H9 (cell line): ENCODE results near the gene CHST15. TPM values are rescaled to one million over a fixed set of nuclear protein-coding genes. Genes with fewer than 3 reads are reported as not detected.

Experiments
- DNase-seq: peaks from one replicate; pipeline ENCODE4 v3.0.0-alpha.2; 2017
- H2AFZ ChIP-seq: one replicate; pipeline ENCODE4 v1.6.1; 2013; ENCODE audit warnings: mild to moderate bottlenecking, low read length, control low read depth, moderate library complexity
- H2AK5ac ChIP-seq: 2 replicates; pipeline ENCODE4 v1.6.1; 2013; ENCODE audit warnings: low read length, control low read depth, mixed read lengths; ENCODE audit not compliant: insufficient read length
- H2BK120ac ChIP-seq: one replicate; pipeline ENCODE4 v1.6.1; 2013; ENCODE audit warnings: low read depth, mild to moderate bottlenecking, low read length, control low read depth, inconsistent platforms; ENCODE audit not compliant: poor library complexity, severe bottlenecking
- H2BK12ac ChIP-seq: 2 replicates; pipeline ENCODE4 v1.6.1; 2013; ENCODE audit warnings: low read length, control low read depth, mixed read lengths, low read depth; ENCODE audit not compliant: insufficient read length
- H2BK15ac ChIP-seq: 2 replicates; pipeline ENCODE4 v1.6.1; 2013; ENCODE audit warnings: low read depth, low read length, control low read depth
- H2BK20ac ChIP-seq: one replicate; pipeline ENCODE4 v1.6.1; 2013; ENCODE audit warnings: low read depth, mild to moderate bottlenecking, low read length, control low read depth, inconsistent platforms; ENCODE audit not compliant: poor library complexity, severe bottlenecking
- H2BK5ac ChIP-seq: 2 replicates; pipeline ENCODE4 v1.6.1; 2013; ENCODE audit warnings: low read length, control low read depth, mixed read lengths; ENCODE audit not compliant: insufficient read length
- H3K14ac ChIP-seq: 2 replicates; pipeline ENCODE4 v1.6.1; 2013; ENCODE audit warnings: low read length, control low read depth; ENCODE audit not compliant: insufficient read depth
- H3K18ac ChIP-seq: 2 replicates; pipeline ENCODE4 v1.6.1; 2013; ENCODE audit warnings: low read depth, mild to moderate bottlenecking, mixed read lengths, low read length, control low read depth; ENCODE audit not compliant: insufficient read length
- H3K23ac ChIP-seq: 2 replicates; pipeline ENCODE4 v1.6.1; 2013; ENCODE audit warnings: low read length, control low read depth, mixed read lengths, low read depth; ENCODE audit not compliant: insufficient read length
- H3K23me2 ChIP-seq: 2 replicates; pipeline ENCODE4 v1.6.1; 2013; ENCODE audit warnings: low read depth, mild to moderate bottlenecking, mixed read lengths, low read length, control low read depth; ENCODE audit not compliant: insufficient read length, poor library complexity, severe bottlenecking
- H3K27ac ChIP-seq: 2 replicates; pipeline ENCODE4 v1.5.1; 2013; ENCODE audit warnings: low read length, control low read depth, mixed read lengths, low read depth; ENCODE audit not compliant: insufficient read length
- H3K27me3 ChIP-seq: 2 replicates; pipeline ENCODE4 v1.6.1; 2013; ENCODE audit warnings: low read length, control low read depth, inconsistent platforms; ENCODE audit not compliant: insufficient read depth
- H3K4ac ChIP-seq: 2 replicates; pipeline ENCODE4 v1.6.1; 2013; ENCODE audit warnings: low read depth, mild to moderate bottlenecking, control low read depth, inconsistent platforms, low read length, moderate library complexity
- H3K4me1 ChIP-seq: 2 replicates; pipeline ENCODE4 v1.6.1; 2013; ENCODE audit warnings: low read length, control low read depth, inconsistent platforms; ENCODE audit not compliant: insufficient read depth
- H3K4me2 ChIP-seq: 2 replicates; pipeline ENCODE4 v1.6.1; 2013; ENCODE audit warnings: low read length, control low read depth, mixed read lengths; ENCODE audit not compliant: insufficient read length, insufficient read depth
- H3K56ac ChIP-seq: 2 replicates; pipeline ENCODE4 v1.6.1; 2013; ENCODE audit warnings: low read depth, mild to moderate bottlenecking, mixed read lengths, low read length, control low read depth; ENCODE audit not compliant: insufficient read length
- H3K79me1 ChIP-seq: 2 replicates; pipeline ENCODE4 v1.6.1; 2013; ENCODE audit warnings: low read depth, mild to moderate bottlenecking, moderate library complexity, low read length, control low read depth, inconsistent platforms; ENCODE audit not compliant: insufficient read depth, poor library complexity, severe bottlenecking
- H3K79me2 ChIP-seq: 2 replicates; pipeline ENCODE4 v1.6.1; 2013; ENCODE audit warnings: low read length, control low read depth, inconsistent platforms; ENCODE audit not compliant: insufficient read depth
- H3K9ac ChIP-seq: 2 replicates; pipeline ENCODE4 v1.6.1; 2013; ENCODE audit warnings: low read length, control low read depth, mixed read lengths; ENCODE audit not compliant: insufficient read length; ENCODE audit errors: extremely low read depth
- H3K9me3 ChIP-seq: one replicate; pipeline ENCODE4 v1.6.1; 2013; ENCODE audit warnings: low read depth, low read length, inconsistent platforms; ENCODE audit not compliant: control insufficient read depth
- H3T11ph ChIP-seq: one replicate; pipeline ENCODE4 v1.6.1; 2013; ENCODE audit warnings: mild to moderate bottlenecking, low read length, control low read depth, inconsistent platforms
- H4K20me1 ChIP-seq: one replicate; pipeline ENCODE4 v1.6.1; 2013; ENCODE audit not compliant: control insufficient read depth, insufficient read length, insufficient read depth
- H4K5ac ChIP-seq: 2 replicates; pipeline ENCODE4 v1.6.1; 2013; ENCODE audit warnings: low read depth, mild to moderate bottlenecking, mixed read lengths, low read length, control low read depth; ENCODE audit not compliant: insufficient read length
- H4K8ac ChIP-seq: replicated peaks from 2 replicates; pipeline ENCODE4 v1.6.1; 2013; ENCODE audit warnings: low read length, control low read depth, mixed read lengths, low read depth; ENCODE audit not compliant: insufficient read length
- H4K91ac ChIP-seq: 2 replicates; pipeline ENCODE4 v1.6.1; 2013; ENCODE audit warnings: low read depth, mild to moderate bottlenecking, moderate library complexity, mixed read lengths, low read length, control low read depth; ENCODE audit not compliant: insufficient read length
- H3K27ac Mint-ChIP-seq, 3 experiments: 2 replicates in 2 of 3; 3 replicates in 1 of 3; pipeline ENCODE4 v1.8.0; 2020 to 2021; ENCODE audit warnings: mixed read lengths in 3 of 3, mild to moderate bottlenecking in 1 of 3, moderate library complexity in 1 of 3
- H3K27me3 Mint-ChIP-seq: 2 replicates; pipeline ENCODE4 v1.8.0; 2021; ENCODE audit warnings: low read depth, mild to moderate bottlenecking, moderate library complexity, mixed read lengths
- H3K36me3 Mint-ChIP-seq, 3 experiments: 2 replicates in 2 of 3; 3 replicates in 1 of 3; pipeline ENCODE4 v1.8.0; 2020 to 2021; ENCODE audit warnings: low read depth in 3 of 3, mixed read lengths in 3 of 3; ENCODE audit not compliant: insufficient read depth in 1 of 3
- H3K4me1 Mint-ChIP-seq, 2 experiments: 2 replicates each; pipeline ENCODE4 v1.8.0; 2020; ENCODE audit warnings: mixed read lengths in 2 of 2
- H3K4me3 Mint-ChIP-seq, 2 experiments: 2 replicates in 1 of 2; 3 replicates in 1 of 2; pipeline ENCODE4 v1.8.0; 2020 to 2021; ENCODE audit warnings: mild to moderate bottlenecking in 2 of 2, mixed read lengths in 2 of 2, moderate library complexity in 1 of 2
- H3K9me3 Mint-ChIP-seq, 2 experiments: 2 replicates in 1 of 2; 3 replicates in 1 of 2; pipeline ENCODE4 v1.8.0; 2020; ENCODE audit warnings: mild to moderate bottlenecking in 2 of 2, mixed read lengths in 2 of 2, moderate library complexity in 1 of 2
- WGBS: extraction: QIAGEN DNeasy Blood & Tissue Kit; methylation state at CpG from one replicate; pipeline ENCODE4 v1.1.7; 2013; ENCODE audit warnings: missing lambda C conversion rate, low lambda C conversion rate, mixed read lengths; ENCODE audit not compliant: insufficient read length; ENCODE audit errors: extremely low coverage; 5-methylcytosine and 5-hydroxymethylcytosine counted together
- total RNA-seq: library from RNA; stranded (reverse); gene quantifications from 2 replicates; pipeline ENCODE4 v1.2.1, GENCODE V29; 2021
- TF ChIP-seq, protein P1 (sequence below): fragments of 200-600 bp; sonication (generic); conservative IDR thresholded peaks from 3 replicates; pipeline ENCODE4 v1.8.0; 2021; ENCODE audit warnings: antibody characterized with exemption, mild to moderate bottlenecking

The CHST15 gene
- total RNA-seq, 1 experiment from 2014 or later: 8.7 TPM

DNA sequence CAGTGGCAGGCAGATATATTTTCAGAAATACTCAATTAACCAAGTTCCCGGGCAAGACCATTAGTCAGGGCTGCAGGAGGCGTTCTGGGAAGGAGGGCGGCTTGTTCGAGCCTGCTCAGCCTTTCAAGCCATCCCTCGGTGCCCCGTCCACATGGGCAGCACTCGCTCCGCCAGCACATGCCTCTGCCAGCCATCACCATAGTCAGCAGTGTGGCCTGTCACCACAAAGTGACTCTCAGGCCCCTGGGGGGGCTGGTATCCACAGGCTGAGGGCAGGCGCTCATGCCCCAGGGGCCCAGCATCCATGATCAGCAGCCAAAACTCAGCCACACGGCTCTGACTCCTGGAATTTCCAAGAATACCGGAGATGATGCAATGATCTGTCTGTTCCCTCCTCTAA, 81.9 kb downstream of the CHST15 start:
- Mint-ChIP-seq H3K36me3 (peaks cover 30 to 39% (median 30%) of the 10 kb centered on the region in 3 experiments), H3K4me3 (no peak overlapping the region), H3K27me3 (peaks cover 2% of the 10 kb centered on the region), H3K27ac (no peak overlapping the region), H3K4me1 (peaks cover 21 to 30% of the 10 kb centered on the region in 2 experiments), H3K9me3 (peaks cover 9 to 15% of the 10 kb centered on the region in 2 experiments; a peak in 4 of 5 replicates)
- Histone ChIP-seq H3K9me3 (no peaks in the 10 kb centered on the region), H3K79me1 (no peaks in the 10 kb centered on the region), H3K23me2 (no peaks in the 10 kb centered on the region), H3K23ac (no peak overlapping the region), H3K79me2 (no peaks in the 10 kb centered on the region), H2AK5ac (no peak overlapping the region), H3K9ac (no peak overlapping the region), H3K27ac (no peak overlapping the region), H3K18ac (peak overlapping the region; percentile 44), H2BK120ac (no peak overlapping the region), H4K8ac (no peak overlapping the region), H3K56ac (no peak overlapping the region), H4K91ac (no peak overlapping the region), H2BK5ac (no peak overlapping the region), H2AFZ (no peak overlapping the region), H3K4ac (no peak overlapping the region), H2BK20ac (no peak overlapping the region), H3K14ac (no peak overlapping the region), H2BK15ac (no peak overlapping the region), H2BK12ac (no peak overlapping the region), H4K5ac (no peak overlapping the region), H3K27me3 (no peaks in the 10 kb centered on the region), H3K4me1 (no peaks in the 10 kb centered on the region), H4K20me1 (no peaks in the 10 kb centered on the region), H3K4me2 (no peak overlapping the region), H3T11ph (no peak overlapping the region)
- no peak for DNase-seq
- TF ChIP-seq, protein P1, sequence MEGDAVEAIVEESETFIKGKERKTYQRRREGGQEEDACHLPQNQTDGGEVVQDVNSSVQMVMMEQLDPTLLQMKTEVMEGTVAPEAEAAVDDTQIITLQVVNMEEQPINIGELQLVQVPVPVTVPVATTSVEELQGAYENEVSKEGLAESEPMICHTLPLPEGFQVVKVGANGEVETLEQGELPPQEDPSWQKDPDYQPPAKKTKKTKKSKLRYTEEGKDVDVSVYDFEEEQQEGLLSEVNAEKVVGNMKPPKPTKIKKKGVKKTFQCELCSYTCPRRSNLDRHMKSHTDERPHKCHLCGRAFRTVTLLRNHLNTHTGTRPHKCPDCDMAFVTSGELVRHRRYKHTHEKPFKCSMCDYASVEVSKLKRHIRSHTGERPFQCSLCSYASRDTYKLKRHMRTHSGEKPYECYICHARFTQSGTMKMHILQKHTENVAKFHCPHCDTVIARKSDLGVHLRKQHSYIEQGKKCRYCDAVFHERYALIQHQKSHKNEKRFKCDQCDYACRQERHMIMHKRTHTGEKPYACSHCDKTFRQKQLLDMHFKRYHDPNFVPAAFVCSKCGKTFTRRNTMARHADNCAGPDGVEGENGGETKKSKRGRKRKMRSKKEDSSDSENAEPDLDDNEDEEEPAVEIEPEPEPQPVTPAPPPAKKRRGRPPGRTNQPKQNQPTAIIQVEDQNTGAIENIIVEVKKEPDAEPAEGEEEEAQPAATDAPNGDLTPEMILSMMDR: no peak
- WGBS: no CpG with 5 or more reads among the region's 11 CpGs
